ENCODE measurements around the gene CLDN3.
A peak's percentile ranks its signal among the peaks of the same experiment; 100 is the strongest.
"Not testable (repeated sequence)": the region's sequence is repeated elsewhere in the genome, so short reads cannot be mapped to it uniquely, and the experiment has no call there.

Gene CLDN3

DNA sequence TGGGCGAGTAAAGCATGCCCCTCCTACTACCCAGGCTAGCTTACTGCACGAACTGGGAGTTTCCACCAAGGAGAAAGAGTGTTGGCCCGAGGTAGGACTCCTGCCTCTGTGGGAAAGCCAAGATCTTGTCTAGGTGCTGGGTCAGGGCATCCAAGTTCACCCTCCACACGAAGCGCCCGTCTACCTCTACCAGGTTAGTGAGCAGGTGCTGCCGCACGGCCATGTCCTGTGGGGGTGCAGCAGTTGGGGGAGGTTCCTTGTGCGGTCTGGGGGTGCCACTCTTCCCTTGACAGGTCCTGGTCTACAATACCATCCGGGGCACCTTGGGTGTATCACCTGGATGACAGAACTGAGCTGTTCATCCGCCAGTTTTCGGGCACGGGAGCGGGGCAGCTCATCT is 33.2 kb downstream of the CLDN3 start:
- DNase-seq = no peak

DNA sequence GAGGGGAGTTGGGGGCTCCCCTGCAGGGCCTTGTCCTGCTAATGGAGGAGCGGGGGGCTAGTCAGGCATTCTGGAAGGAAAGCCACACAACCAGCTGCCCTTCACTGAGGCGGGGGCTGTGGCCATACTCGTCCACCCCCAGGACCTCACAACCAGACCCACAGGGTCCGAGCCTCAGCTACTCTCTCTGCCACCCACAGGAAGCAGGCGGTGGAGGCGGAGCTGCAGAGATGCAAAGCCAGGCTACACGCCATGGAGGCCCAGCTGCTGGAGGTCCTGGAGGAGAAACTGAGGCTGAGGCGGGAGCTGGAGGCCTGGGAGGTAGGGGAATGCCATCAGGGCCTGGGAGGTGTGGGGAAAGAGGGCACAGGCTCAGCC is 34.6 kb downstream of the CLDN3 start:
- no peak for DNase-seq

DNA sequence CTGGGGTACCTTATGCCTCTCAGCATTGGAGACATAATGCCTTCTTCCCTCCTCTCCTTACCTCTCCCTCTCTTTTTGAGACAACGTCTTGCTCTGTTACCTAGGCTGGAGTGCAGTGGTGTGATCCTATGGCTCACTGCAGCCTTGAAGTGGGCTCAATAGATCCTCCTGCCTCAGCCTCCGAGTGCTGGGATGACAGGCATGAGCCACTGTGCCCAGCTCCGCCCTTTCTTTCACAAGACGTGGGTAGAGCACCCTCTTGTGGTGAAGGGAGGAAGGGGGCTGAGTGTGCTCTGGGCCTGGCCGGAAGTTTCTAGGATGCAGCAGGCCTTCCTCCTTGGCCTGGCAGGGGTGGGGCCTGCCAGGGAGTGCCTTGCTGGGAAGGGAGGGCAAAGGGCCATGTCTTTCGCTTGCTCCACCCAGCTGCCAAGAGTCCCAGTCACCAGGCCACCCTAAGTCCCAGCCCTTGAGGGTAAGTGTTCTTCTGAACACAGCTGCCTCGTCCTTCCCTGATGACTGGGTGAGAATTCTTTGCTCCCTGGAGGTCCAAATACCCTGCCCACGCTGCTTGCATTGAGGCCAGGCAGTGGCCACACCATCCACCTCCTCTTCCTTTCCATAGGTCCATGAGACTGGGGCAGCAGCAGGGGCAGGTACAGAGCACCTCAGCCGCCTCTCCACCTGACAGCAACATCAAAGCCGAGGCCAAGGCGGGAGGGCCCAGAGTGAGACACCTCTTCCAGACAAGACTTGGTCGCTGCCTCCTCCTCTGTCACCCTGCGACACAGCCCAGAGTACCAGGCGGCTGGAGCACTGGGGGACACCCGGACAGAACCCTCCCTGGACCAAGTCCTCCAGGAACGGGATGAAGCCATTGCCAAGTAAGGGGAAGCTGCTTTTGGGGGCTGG is 35.2 kb downstream of the CLDN3 start:
- DNase-seq = peak; percentile 88

DNA sequence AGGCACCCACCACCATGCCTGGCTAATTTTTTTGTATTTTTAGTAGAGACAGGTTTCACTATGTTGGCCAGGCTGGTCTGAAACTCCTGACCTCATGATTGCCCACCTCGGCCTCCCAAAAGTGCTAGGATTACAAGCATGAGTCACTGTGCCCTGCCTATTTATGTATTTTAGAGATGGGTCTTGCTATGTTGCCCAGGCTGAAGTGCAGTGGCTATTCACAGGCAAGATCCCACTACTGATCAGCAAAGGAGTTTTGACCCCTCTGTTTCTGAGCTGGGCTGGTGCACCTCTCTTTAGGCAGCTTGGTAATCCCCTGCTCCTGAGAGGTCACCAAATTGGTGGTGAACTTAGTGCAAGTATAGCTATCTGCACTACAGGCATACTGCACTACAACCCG is 37.7 kb downstream of the CLDN3 start:
- DNase-seq = no peak

DNA sequence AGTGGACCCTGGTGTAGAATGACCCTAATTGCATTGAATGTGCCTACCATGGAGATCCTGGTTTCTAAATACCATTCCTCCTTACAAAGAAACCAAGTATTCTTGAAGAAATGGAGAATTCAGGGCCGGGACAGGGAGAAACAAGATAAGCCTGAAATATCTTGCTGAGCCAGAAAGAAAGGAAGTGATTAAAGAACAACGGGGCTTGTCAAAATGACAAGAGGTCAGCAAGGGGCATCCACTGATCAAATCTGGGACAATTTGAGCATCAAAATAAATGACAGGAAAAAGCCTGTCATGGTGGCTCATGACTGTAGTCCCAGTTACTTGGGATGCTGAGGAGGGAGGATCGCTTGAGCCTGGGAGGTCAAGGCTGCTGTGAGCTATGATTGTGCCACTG is 39.6 kb downstream of the CLDN3 start:
- DNase-seq = no peak

DNA sequence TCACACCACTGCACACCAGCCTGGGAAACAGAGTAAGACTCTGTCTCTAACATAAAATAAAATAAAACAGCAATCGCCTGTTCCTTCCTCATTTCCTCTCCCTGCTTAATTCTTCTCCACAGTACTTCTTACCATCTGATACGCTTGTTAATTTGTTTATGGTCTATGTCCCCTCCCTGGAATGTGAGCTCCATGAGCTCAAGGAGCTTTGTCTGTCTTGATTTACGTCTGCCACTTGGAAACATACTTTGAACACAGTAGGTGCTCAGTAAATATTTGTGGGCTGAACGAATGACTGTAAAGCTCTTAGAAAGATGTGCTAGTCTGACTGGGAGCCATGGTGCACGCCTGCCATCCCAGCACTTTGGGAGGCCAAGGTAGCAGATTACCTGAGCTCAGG is 41.5 kb downstream of the CLDN3 start:
- no peak for DNase-seq

DNA sequence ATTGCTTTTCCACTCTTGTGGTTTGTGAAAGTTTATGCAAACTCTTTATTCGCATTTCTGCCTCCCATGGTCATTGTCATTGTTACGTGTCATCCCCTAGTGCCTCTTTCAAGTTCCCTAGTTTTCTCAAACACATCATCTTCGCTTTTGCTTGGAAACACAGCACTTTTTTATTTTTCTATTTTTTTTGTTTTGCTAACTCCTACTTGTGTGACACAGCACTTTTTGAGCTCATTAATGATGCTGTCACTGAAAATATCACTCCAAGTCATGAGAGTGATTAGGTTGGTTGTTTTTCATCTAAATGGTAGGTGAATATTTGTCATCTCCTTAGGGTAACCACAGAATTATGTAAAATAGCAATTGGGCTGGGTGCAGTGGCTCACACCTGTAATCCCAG is 42.1 kb downstream of the CLDN3 start:
- DNase-seq = no peak

DNA sequence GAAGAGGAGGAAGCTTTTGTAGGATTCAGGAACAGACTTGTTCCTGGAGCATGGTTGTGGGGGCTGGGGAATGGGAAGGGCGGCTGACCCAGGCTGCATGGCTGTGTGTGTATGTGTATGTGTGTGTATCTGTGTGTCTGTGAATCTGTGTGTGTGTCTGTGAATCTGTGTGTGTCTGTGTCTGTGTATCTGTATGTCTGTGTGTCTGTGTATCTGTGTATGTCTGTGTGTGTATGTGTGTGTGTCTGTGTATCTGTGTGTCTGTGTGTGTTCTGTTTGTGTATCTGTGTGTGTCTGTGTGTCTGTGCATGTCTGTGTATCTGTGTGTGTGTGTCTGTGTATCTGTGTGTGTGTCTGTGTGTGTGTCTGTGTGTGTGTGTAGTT is 44.0 kb downstream of the CLDN3 start:
- no peak for DNase-seq

DNA sequence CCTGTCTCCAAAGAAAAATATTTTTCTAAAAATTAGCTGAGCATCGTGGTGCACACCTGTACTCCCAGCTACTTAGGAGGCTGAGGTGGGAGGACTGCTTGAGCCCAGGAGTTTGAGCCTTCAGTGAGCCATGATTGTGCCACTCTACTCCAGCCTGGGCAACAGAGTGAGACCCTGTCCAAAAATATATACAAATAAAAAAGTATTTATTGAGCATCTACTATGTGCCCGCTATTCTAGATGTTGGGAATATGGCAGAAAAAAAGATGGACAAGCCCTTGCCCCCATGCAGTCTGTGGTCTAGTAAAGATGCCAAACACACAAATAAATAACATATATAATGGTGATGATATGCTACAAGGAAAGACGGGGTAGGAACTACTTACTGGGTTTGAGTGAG is 46.3 kb downstream of the CLDN3 start:
- no peak for DNase-seq

DNA sequence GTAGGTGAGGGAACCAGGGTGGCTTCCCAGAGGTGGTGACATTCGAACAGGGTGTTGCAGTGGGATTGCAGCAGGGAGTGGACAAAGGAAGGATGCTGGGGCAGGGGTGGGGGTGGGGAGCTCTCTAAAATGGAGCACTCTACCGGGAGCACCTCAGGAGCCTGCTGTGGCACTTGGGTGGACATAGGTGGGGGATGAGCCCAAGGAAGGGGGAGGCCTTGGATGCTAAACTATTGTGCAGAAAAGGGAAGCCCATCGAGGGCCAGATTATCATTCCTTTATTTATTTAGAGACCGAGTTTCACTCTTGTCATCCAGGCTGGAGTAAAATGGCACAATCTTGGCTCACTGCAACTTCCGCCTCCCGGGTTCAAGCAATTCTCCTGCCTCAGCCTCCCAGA is 47.3 kb downstream of the CLDN3 start:
- DNase-seq = no peak

DNA sequence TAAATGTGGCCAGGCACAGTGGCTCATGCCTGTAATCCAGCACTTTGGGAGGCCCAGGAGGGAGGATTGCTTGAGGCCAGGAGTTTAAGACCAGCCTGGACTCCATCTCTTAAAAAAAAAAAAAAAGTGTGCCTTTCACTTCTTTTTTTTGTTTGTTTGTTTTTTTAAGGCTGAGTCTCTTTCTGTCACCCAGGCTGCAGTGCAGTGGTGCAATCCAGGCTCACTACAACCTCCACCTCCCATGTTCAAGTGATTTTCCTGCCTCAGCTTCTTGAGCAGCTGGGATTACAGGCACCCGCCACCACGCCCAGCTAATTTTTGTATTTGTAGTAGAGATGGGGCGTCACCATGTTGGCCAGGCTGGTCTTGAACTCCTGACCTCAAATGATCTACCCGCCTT is 47.9 kb downstream of the CLDN3 start:
- DNase-seq = not testable (repeated sequence)

DNA sequence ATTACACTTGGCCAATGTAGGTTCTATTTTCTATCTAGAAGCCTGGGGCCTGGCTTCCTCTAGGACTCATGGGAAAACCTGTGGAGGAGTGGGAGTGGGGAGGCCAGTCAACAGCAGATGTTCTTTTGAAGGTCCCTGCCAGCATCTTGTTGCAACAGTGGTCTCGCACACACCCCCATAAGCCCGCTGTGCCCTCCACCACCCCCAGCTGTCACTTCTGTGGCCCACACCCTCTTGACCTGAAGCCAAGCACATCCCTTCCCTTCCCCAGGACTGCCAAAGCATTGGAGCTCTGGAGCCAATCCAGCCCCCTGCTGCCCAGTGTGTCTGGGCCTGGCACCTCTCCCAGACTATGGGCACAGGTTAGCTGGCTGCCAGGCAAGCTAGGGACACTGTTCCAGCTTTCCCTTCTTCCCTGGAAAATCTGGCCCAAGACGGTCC is 48.7 kb downstream of the CLDN3 start:
- no peak for DNase-seq

DNA sequence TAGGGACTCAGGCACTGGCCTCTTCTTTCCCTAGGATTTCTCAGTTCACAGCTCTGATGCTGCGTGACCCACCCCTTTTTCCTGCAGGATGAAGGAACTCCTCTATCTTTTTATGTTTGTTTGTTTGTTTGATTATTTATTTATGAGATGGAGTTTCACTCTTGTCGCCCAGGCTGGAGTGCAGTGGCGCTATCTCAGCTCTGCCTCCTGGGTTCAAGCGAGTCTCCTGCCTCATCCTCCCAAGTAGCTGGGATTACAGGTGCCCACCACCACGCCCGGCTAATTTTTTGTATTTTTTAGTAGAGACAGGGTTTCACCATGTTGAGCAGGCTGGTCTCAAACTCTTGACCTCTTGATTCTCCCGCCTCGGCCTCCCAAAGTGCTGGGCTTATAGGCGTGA is 49.6 kb downstream of the CLDN3 start:
- DNase-seq = not testable (repeated sequence)

DNA sequence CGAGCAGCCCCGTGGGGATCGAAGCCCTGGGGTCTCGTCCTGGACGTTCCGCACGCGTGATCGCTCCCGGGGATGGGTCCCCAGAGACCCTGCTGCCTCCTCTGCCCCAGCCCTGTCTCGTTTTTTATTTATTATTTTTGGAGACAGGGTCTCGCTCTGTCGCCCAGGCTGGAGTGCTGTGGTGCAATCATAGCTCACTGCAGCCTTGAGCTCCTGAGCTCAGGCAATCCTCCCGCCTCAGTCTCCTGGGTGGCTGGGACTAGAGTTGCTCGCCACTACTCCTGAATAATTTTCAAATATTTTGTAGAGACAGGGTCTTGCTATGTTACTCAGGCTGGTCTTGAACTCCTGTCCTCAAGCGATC is 50.3 kb downstream of the CLDN3 start:
- DNase-seq = no peak
